H1 (cell line): Measurements from ENCODE around the gene UBXN1. TPM values are rescaled to one million over a fixed set of nuclear protein-coding genes. Genes with fewer than 3 reads are reported as not detected.

Experiments
- CTCF ChIA-PET: fragments of 300-600 bp; sonication (Branson Sonifier 250); formaldehyde crosslinking; loops from one replicate; lab custom pipeline; 2021; ENCODE audit not compliant: partially characterized antibody; lab: Charles Lee
- POLR2A ChIA-PET: fragments of 300-600 bp; sonication (Branson Sonifier 250); formaldehyde crosslinking; loops from one replicate; lab custom pipeline; 2021; ENCODE audit warnings: inconsistent platforms; ENCODE audit not compliant: partially characterized antibody; lab: Charles Lee
- DNase-seq, 2 experiments: peaks; one replicate each; pipeline versions ENCODE4 v3.0.0 to v3.0.0-alpha.2; 2010 to 2022; ENCODE audit warnings: low spot score in 2 of 2, low read depth in 1 of 2, mixed read lengths in 1 of 2
- FAIRE-seq: peaks from 2 replicates; lab custom pipeline; 2011; peaks lifted over from hg19 to GRCh38; lab: Jason Lieb, UNC
- H2AFZ ChIP-seq: 2 replicates; pipeline ENCODE4 v1.8.1; 2012; ENCODE audit warnings: low read length, inconsistent platforms
- H2AK5ac ChIP-seq: 2 replicates; pipeline ENCODE4 v1.6.1; 2013; ENCODE audit warnings: low read depth, low read length
- H2BK120ac ChIP-seq: replicated peaks from 2 replicates; pipeline ENCODE3; 2013; ENCODE audit warnings: low read depth, low read length, inconsistent platforms
- H2BK12ac ChIP-seq: 2 replicates; pipeline ENCODE4 v1.6.1; 2013; ENCODE audit warnings: low read depth, low read length
- H2BK15ac ChIP-seq: 2 replicates; pipeline ENCODE4 v1.6.1; 2013; ENCODE audit warnings: low read length
- H2BK20ac ChIP-seq: 2 replicates; pipeline ENCODE4 v1.6.1; 2013; ENCODE audit warnings: low read length
- H2BK5ac ChIP-seq: 2 replicates; pipeline ENCODE4 v1.6.1; 2013; ENCODE audit warnings: low read depth, low read length
- H3K14ac ChIP-seq: 2 replicates; pipeline ENCODE4 v1.6.1; 2013; ENCODE audit warnings: inconsistent platforms; ENCODE audit not compliant: insufficient read length
- H3K18ac ChIP-seq: 2 replicates; pipeline ENCODE4 v1.6.1; 2013; ENCODE audit warnings: low read length; ENCODE audit errors: extremely low read depth
- H3K23ac ChIP-seq: 2 replicates; pipeline ENCODE4 v1.6.1; 2013; ENCODE audit warnings: inconsistent platforms; ENCODE audit not compliant: insufficient read length
- H3K23me2 ChIP-seq: 2 replicates; pipeline ENCODE4 v1.6.1; 2013; ENCODE audit warnings: low read depth, low read length
- H3K27ac ChIP-seq: 2 replicates; pipeline ENCODE4 v1.6.1; 2011; ENCODE audit warnings: low read depth, low read length, inconsistent platforms
- H3K27me3 ChIP-seq, 4 experiments: replicated peaks in 1 of 4; 1 replicate in 1 of 4; 2 replicates in 3 of 4; pipeline versions ENCODE4 v1.6.1 to v1.8.1; 2011 to 2013; ENCODE audit warnings: low read length in 3 of 4, mild to moderate bottlenecking in 3 of 4, inconsistent platforms in 2 of 4, mixed read lengths in 2 of 4, moderate library complexity in 1 of 4; ENCODE audit not compliant: control insufficient read depth in 3 of 4, insufficient read depth in 3 of 4; ENCODE audit errors: extremely low read depth in 1 of 4
- H3K36me3 ChIP-seq, 4 experiments: 2 replicates each; pipeline versions ENCODE4 v1.6.1 to v1.8.1; 2011 to 2013; ENCODE audit warnings: mild to moderate bottlenecking in 4 of 4, low read length in 3 of 4, moderate library complexity in 2 of 4, control low read depth in 1 of 4, inconsistent platforms in 1 of 4; ENCODE audit not compliant: insufficient read depth in 4 of 4, control insufficient read depth in 2 of 4
- H3K4ac ChIP-seq: replicated peaks from 2 replicates; pipeline ENCODE3; 2013; ENCODE audit warnings: low read length, low read depth, mixed read lengths, inconsistent platforms; ENCODE audit not compliant: insufficient read length
- H3K4me1 ChIP-seq, 4 experiments: replicated peaks in 1 of 4; 1 replicate in 1 of 4; 2 replicates in 3 of 4; pipeline versions ENCODE4 v1.6.1 to v1.8.1; 2011 to 2013; ENCODE audit warnings: low read length in 3 of 4, inconsistent platforms in 2 of 4, mixed read lengths in 1 of 4; ENCODE audit not compliant: insufficient read depth in 4 of 4, control insufficient read depth in 3 of 4
- H3K4me2 ChIP-seq, 2 experiments: 2 replicates each; pipeline versions ENCODE4 v1.6.1 to v1.8.1; 2011 to 2013; ENCODE audit warnings: low read depth in 2 of 2, low read length in 2 of 2, control low read depth in 1 of 2, inconsistent platforms in 1 of 2, mild to moderate bottlenecking in 1 of 2; ENCODE audit not compliant: insufficient read depth in 1 of 2
- H3K4me3 ChIP-seq, 4 experiments: fragments of 200-600, 300-600 bp in 1 of 4; sonication (generic), shearing (Covaris generic), sonication (Bioruptor Twin) in 1 of 4; 2 replicates each; pipeline versions ENCODE4 v1.5.1 to v1.8.1; 2011 to 2016; ENCODE audit warnings: low read length in 4 of 4, low read depth in 3 of 4, control low read depth in 2 of 4, inconsistent platforms in 2 of 4, mild to moderate bottlenecking in 2 of 4, mixed read lengths in 1 of 4, moderate library complexity in 1 of 4; ENCODE audit not compliant: insufficient read depth in 2 of 4; ENCODE audit errors: extremely low read depth in 1 of 4
- H3K56ac ChIP-seq: replicated peaks from 2 replicates; pipeline ENCODE3; 2013; ENCODE audit warnings: low read depth, mild to moderate bottlenecking, mixed read lengths, low read length, inconsistent platforms; ENCODE audit not compliant: insufficient read length
- H3K79me1 ChIP-seq: 2 replicates; pipeline ENCODE4 v1.6.1; 2013; ENCODE audit warnings: low read depth, low read length, control low read depth
- H3K79me2 ChIP-seq, 2 experiments: 2 replicates each; pipeline versions ENCODE4 v1.6.1 to v1.8.1; 2012 to 2013; ENCODE audit warnings: low read length in 2 of 2, mild to moderate bottlenecking in 2 of 2, inconsistent platforms in 1 of 2; ENCODE audit not compliant: insufficient read depth in 2 of 2, control insufficient read depth in 1 of 2
- H3K9ac ChIP-seq, 4 experiments: replicated peaks in 1 of 4; 1 replicate in 1 of 4; 2 replicates in 3 of 4; pipeline versions ENCODE4 v1.6.1 to v1.8.1; 2011 to 2013; ENCODE audit warnings: low read depth in 3 of 4, low read length in 3 of 4, control low read depth in 2 of 4, mild to moderate bottlenecking in 2 of 4, moderate library complexity in 2 of 4, inconsistent platforms in 1 of 4; ENCODE audit errors: extremely low read depth in 1 of 4
- H3K9me3 ChIP-seq, 2 experiments: 2 replicates each; pipeline versions ENCODE4 v1.6.1 to v1.8.1; 2012 to 2013; ENCODE audit warnings: mild to moderate bottlenecking in 2 of 2, moderate library complexity in 2 of 2, control low read depth in 1 of 2, inconsistent platforms in 1 of 2, low read depth in 1 of 2, low read length in 1 of 2, mixed read lengths in 1 of 2; ENCODE audit not compliant: insufficient read depth in 2 of 2
- H4K20me1 ChIP-seq, 2 experiments: replicated peaks in 1 of 2; 2 replicates each; pipeline versions ENCODE3 to v1.8.1; 2011 to 2013; ENCODE audit warnings: inconsistent platforms in 2 of 2, low read length in 2 of 2, mild to moderate bottlenecking in 1 of 2; ENCODE audit not compliant: insufficient read depth in 2 of 2, control insufficient read depth in 1 of 2
- H4K5ac ChIP-seq: 2 replicates; pipeline ENCODE4 v1.6.1; 2013; ENCODE audit warnings: low read length, low read depth, mixed read lengths, inconsistent platforms; ENCODE audit not compliant: insufficient read length
- H4K8ac ChIP-seq: 2 replicates; pipeline ENCODE4 v1.8.0; 2013; ENCODE audit warnings: mild to moderate bottlenecking, moderate library complexity, low read length, inconsistent platforms; ENCODE audit not compliant: insufficient read depth; ENCODE audit errors: extremely low read depth
- H4K91ac ChIP-seq: replicated peaks from 2 replicates; pipeline ENCODE3; 2013; ENCODE audit warnings: low read length, mixed read lengths, inconsistent platforms; ENCODE audit not compliant: insufficient read length
- HDAC2 ChIP-seq, 2 experiments: fragments of 300-600 bp in 1 of 2; sonication (generic) in 1 of 2; IDR thresholded peaks; 2 replicates each; pipeline ENCODE4 v1.6.1; 2011 to 2012; ENCODE audit warnings: low read depth in 2 of 2, low read length in 2 of 2, mild to moderate bottlenecking in 2 of 2, moderate library complexity in 2 of 2, borderline replicate concordance in 1 of 2, inconsistent platforms in 1 of 2
- JUND ChIP-seq: IDR thresholded peaks from 2 replicates; pipeline ENCODE4 v1.6.1; 2011; ENCODE audit warnings: mild to moderate bottlenecking, improper control_type of control experiment, low read length
- KDM4A ChIP-seq: IDR thresholded peaks from one replicate; pipeline ENCODE4 v1.7.1; 2012; ENCODE audit warnings: low read depth, mild to moderate bottlenecking, moderate library complexity, low read length, inconsistent platforms; ENCODE audit not compliant: severe bottlenecking
- KDM5A ChIP-seq: fragments of 200-600 bp; IDR thresholded peaks from 2 replicates; pipeline ENCODE4 v1.7.1; 2012; ENCODE audit warnings: mild to moderate bottlenecking, low read length, inconsistent platforms, mixed read lengths
- POLR2AphosphoS5 ChIP-seq: IDR thresholded peaks from 2 replicates; pipeline ENCODE4 v1.6.1; 2011; ENCODE audit warnings: low read depth, low read length
- SIRT6 ChIP-seq: IDR thresholded peaks from one replicate; pipeline ENCODE4 v1.7.1; 2012; ENCODE audit warnings: low read length, inconsistent platforms
- TAF1 ChIP-seq: IDR thresholded peaks from 2 replicates; pipeline ENCODE4 v1.6.1; 2011; ENCODE audit warnings: mild to moderate bottlenecking, low read depth, low read length
- TBP ChIP-seq: IDR thresholded peaks from 2 replicates; pipeline ENCODE4 v1.6.1; 2011; ENCODE audit warnings: low read depth, low read length, improper control_type of control experiment
- TEAD4 ChIP-seq: IDR thresholded peaks from 2 replicates; pipeline ENCODE4 v1.6.1; 2012; ENCODE audit warnings: low read depth, low read length, inconsistent platforms, mixed read lengths
- WGBS, 2 experiments: shearing (Covaris generic) in 1 of 2; methylation state at CpG; one replicate each; pipeline versions ENCODE4 v1.1.6 to v1.1.7; 2013 to 2015; ENCODE audit warnings: low lambda C conversion rate in 2 of 2, mixed read lengths in 2 of 2, inconsistent platforms in 1 of 2, low coverage in 1 of 2, missing lambda C conversion rate in 1 of 2; ENCODE audit not compliant: insufficient replicate concordance in 2 of 2, insufficient coverage in 1 of 2, insufficient read length in 1 of 2; ENCODE audit errors: extremely low coverage in 1 of 2, missing lambda C conversion rate in 1 of 2; 5-methylcytosine and 5-hydroxymethylcytosine counted together
- polyA plus RNA-seq, 7 experiments: library from polyadenylated mRNA; depleted of rRNA in 3 of 7; stranded (reverse) in 5 of 7; unstranded in 2 of 7; fragments of >200 nt in 5 of 7; fragments of 200-250 nt in 2 of 7; gene quantifications; 1 replicate in 5 of 7; 2 replicates in 1 of 7; 4 replicates in 1 of 7; pipeline versions ENCODE4 v1.2.1 to v1.2.3, GENCODE V29; 2011 to 2013; ENCODE audit warnings: missing spikeins in 2 of 7, mixed read lengths in 2 of 7
- total RNA-seq: library from RNA; stranded (reverse); fragmentation: NEBNext Ultra II Directional; extraction: Animal tissue kit (Norgen Biotek cat#: 25700); gene quantifications from 2 replicates; pipeline ENCODE4 v1.2.1, GENCODE V29; 2021
- TF ChIP-seq, protein P1 (sequence below): IDR thresholded peaks from 2 replicates; pipeline ENCODE4 v1.6.1; 2012; ENCODE audit warnings: inconsistent platforms

The UBXN1 gene
- total and polyA plus RNA-seq, 2 of the 8 experiments (the other 6 are each of a cell fraction or from before 2014, with no cell fraction given) = 78.6 to 114 TPM

DNA sequence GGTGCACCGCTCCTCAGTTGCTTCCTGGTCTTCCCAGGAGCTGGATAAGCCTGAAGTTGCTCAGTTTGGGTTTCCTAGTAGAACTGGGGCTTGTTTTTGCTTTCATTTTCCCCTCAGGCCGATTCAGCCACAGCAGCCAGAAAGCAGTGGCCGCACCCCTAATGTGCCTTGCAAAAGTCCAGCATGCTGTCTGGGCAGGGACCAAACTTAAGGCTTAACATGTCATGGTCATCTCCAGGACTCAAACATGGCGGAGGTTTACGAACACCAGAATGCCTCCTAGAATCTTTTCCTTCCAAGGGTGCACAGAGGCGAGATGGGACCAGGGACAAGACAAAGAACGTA lies 31.1 kb upstream of the UBXN1 start:
- peak overlapping the region; percentile 99 for H3K4me2 ChIP-seq
- peak overlapping the region; percentile 45; the same call in 1 of the 2 replicates for H2AFZ ChIP-seq
- H3K27ac ChIP-seq = peak overlapping the region; percentile 95
- H3K23me2 ChIP-seq = peaks cover 22% of the 10 kb centered on the region
- H2BK120ac ChIP-seq = peak overlapping the region; percentile 44
- H3K9ac ChIP-seq = peak overlapping the region in 3 of 4 experiments; percentile 88 to 92 (median 91); a peak in 6 of 7 replicates
- peak overlapping the region; percentile 92 for H4K5ac ChIP-seq
- DNase-seq (no peak), FAIRE-seq (no peak)
- H3K56ac ChIP-seq = peak overlapping the region; percentile 87
- no peak overlapping the region for H3K14ac ChIP-seq
- H3K79me1 ChIP-seq = no peaks in the 10 kb centered on the region; the same call in 1 of the 2 replicates
- POLR2A ChIA-PET = interaction anchor here (0.7 to 61.4 kb wide), 24 partner anchors 9 to 171 kb away, joined by 3 to 2041 read pairs (median 10); partner anchors contain the start of genes B3GAT3, C11orf98, CSKMT and GANAB
- H3K18ac ChIP-seq = peak overlapping the region; percentile 60
- H4K20me1 ChIP-seq = peaks cover 0 to 2% of the 10 kb centered on the region in 2 experiments
- peaks cover 0 to 13% of the 10 kb centered on the region in 2 experiments; a peak in 1 of 4 replicates for H3K79me2 ChIP-seq
- H3K27me3 ChIP-seq = no peaks in the 10 kb centered on the region; a peak in 1 of 7 replicates
- H4K8ac ChIP-seq = peak overlapping the region; percentile 100; the same call in 1 of the 2 replicates
- H3K4me3 ChIP-seq = peak overlapping the region; percentile 60 to 86 (median 75); a peak in 7 of 8 replicates
- peak overlapping the region; percentile 14; the same call in 1 of the 2 replicates for H2AK5ac ChIP-seq
- H3K4ac ChIP-seq = peak overlapping the region; percentile 55
- peaks cover 17 to 44% (median 24%) of the 10 kb centered on the region in 4 experiments for H3K36me3 ChIP-seq
- peak overlapping the region; percentile 96 for H2BK5ac ChIP-seq
- H2BK20ac ChIP-seq = no peak overlapping the region
- H3K4me1 ChIP-seq = peaks cover 7 to 43% (median 21%) of the 10 kb centered on the region in 4 experiments
- H4K91ac ChIP-seq = peak overlapping the region; percentile 96
- no peaks in the 10 kb centered on the region for H3K9me3 ChIP-seq
- WGBS, 2 experiments = 63% methylated on average over 7 of the region's 7 CpGs; no CpG with 5 or more reads in 1 of the 2 experiments
- TF ChIP-seq POLR2AphosphoS5 (peak; percentile 16; the same call in 1 of the 2 replicates), KDM4A (no peak), TBP (peak; percentile 6; the same call in 1 of the 2 replicates), TEAD4 (no peak), SIRT6 (no peak), KDM5A (no peak; the same call in 1 of the 2 replicates), HDAC2 (IDR thresholded peaks at IDR 0.05; ENCODE audit: borderline replicate concordance in 1 of 2, low read depth in 2 of 2, low read length in 2 of 2) (no peak; a peak in 1 of 4 replicates), JUND (no peak), TAF1 (peak; percentile 71)
- TF ChIP-seq, protein P1, sequence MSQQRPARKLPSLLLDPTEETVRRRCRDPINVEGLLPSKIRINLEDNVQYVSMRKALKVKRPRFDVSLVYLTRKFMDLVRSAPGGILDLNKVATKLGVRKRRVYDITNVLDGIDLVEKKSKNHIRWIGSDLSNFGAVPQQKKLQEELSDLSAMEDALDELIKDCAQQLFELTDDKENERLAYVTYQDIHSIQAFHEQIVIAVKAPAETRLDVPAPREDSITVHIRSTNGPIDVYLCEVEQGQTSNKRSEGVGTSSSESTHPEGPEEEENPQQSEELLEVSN = no peak; the same call in 1 of the 2 replicates
- no peak overlapping the region; the same call in 1 of the 2 replicates for H2BK15ac ChIP-seq
- CTCF ChIA-PET = interaction anchor here (0.9 to 1.1 kb wide), 2 partner anchors 14 to 23 kb away, joined by 3 read pairs; no protein-coding TSS in a partner anchor
- H3K23ac ChIP-seq = no peak overlapping the region
- H2BK12ac ChIP-seq = peak overlapping the region; percentile 72; the same call in 1 of the 2 replicates
